H1 (cell line): ENCODE data around the gene FAH. TPM values are rescaled to one million over a fixed set of nuclear protein-coding genes. Genes with fewer than 3 reads are reported as not detected.

ENCODE experiments used
- ASH2L ChIP-seq: fragments of 200-600, 300-600 bp; sonication (generic); IDR thresholded peaks from one replicate; pipeline ENCODE4 v1.7.1; 2017; ENCODE audit warnings: low read length
- ATF3 ChIP-seq: IDR thresholded peaks from 2 replicates; pipeline ENCODE4 v1.6.1; 2011; ENCODE audit warnings: low read depth, mild to moderate bottlenecking, low read length; ENCODE audit not compliant: insufficient read depth
- EGR1 ChIP-seq: IDR thresholded peaks from 2 replicates; pipeline ENCODE4 v1.6.1; 2011; ENCODE audit warnings: low read depth, low read length, borderline replicate concordance
- GTF2F1 ChIP-seq: IDR thresholded peaks from 2 replicates; pipeline ENCODE4 v1.6.1; 2012; ENCODE audit warnings: low read depth, low read length, improper control_type of control experiment, borderline replicate concordance
- HDAC6 ChIP-seq: IDR thresholded peaks from one replicate; pipeline ENCODE4 v1.7.1; 2012; ENCODE audit warnings: low read depth, mild to moderate bottlenecking, inconsistent platforms, low read length, moderate library complexity
- JUN ChIP-seq: IDR thresholded peaks from 2 replicates; pipeline ENCODE4 v1.6.1; 2011; ENCODE audit warnings: low read depth, mild to moderate bottlenecking, improper control_type of control experiment, low read length
- KDM1A ChIP-seq: fragments of 200-600, 300-600 bp; sonication (generic); IDR thresholded peaks from 2 replicates; pipeline ENCODE4 v1.7.1; 2016; ENCODE audit warnings: mild to moderate bottlenecking, low read length, borderline replicate concordance
- TAF7 ChIP-seq: optimal IDR thresholded peaks from 2 replicates; pipeline ENCODE3; 2011; ENCODE audit warnings: low read depth, mild to moderate bottlenecking, inconsistent platforms, low read length, moderate library complexity, borderline replicate concordance
- polyA plus RNA-seq, 7 experiments: library from polyadenylated mRNA; depleted of rRNA in 3 of 7; stranded (reverse) in 5 of 7; unstranded in 2 of 7; fragments of >200 nt in 5 of 7; fragments of 200-250 nt in 2 of 7; gene quantifications; 1 replicate in 5 of 7; 2 replicates in 1 of 7; 4 replicates in 1 of 7; pipeline versions ENCODE4 v1.2.1 to v1.2.3, GENCODE V29; 2011 to 2013; ENCODE audit warnings: missing spikeins in 2 of 7, mixed read lengths in 2 of 7
- total RNA-seq: library from RNA; stranded (reverse); fragmentation: NEBNext Ultra II Directional; extraction: Animal tissue kit (Norgen Biotek cat#: 25700); gene quantifications from 2 replicates; pipeline ENCODE4 v1.2.1, GENCODE V29; 2021

Gene FAH
- total and polyA plus RNA-seq, 2 of the 8 experiments (the other 6 are each of a cell fraction or from before 2014, with no cell fraction given): 20.0 to 21.7 TPM

DNA sequence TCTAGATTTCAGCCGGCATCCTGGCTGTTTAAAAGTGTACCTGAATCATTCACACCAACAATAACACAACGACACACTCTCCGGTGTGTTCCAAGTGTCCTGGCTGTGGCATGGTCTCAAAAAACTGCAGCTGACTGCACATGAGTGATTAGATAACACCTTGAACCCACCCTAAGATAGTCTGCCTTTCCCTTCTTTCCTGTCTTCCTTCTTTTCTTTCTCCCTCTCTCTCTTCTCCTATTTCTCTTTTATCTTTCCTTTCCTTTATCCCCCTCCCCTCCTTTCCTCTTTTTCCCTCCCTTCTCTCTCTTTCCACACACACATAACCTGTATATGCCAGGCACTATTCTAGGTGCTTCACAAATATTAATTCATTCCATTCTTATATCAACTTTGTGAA, 1.2 kb upstream of the FAH start (continued):
- TF ChIP-seq JUN: no peak
- TF ChIP-seq ATF3: no peak
- TF ChIP-seq TAF7: no peak
- TF ChIP-seq HDAC6: no peak
- no peak for TF ChIP-seq KDM1A
- no peak for TF ChIP-seq GTF2F1
- TF ChIP-seq ASH2L: no peak
- no peak for TF ChIP-seq EGR1
- TF ChIP-seq, all 59 proteins: peak for 0
